CD14-positive monocyte (primary cell): ENCODE data around the gene MDFIC. TPM values are rescaled to one million over a fixed set of nuclear protein-coding genes. Genes with fewer than 3 reads are reported as not detected.

Experiments used
- DNase-seq, 3 donors: peaks; one replicate each; pipeline ENCODE4 v3.0.0-alpha.2; 2011 to 2022
- H2AFZ ChIP-seq: 2 replicates; pipeline ENCODE4 v1.6.0; 2012; ENCODE audit warnings: mild to moderate bottlenecking, low read depth, low read length, inconsistent platforms; ENCODE audit not compliant: insufficient read depth, poor library complexity, severe bottlenecking
- H3K27ac ChIP-seq, 2 donors: 1 replicate in 1 of 2; 2 replicates in 1 of 2; pipeline ENCODE4 v1.5.1; 2012 to 2013; ENCODE audit warnings: low read length in 2 of 2, control low read depth in 1 of 2, inconsistent platforms in 1 of 2, low read depth in 1 of 2, mild to moderate bottlenecking in 1 of 2
- H3K27me3 ChIP-seq, 2 donors: one replicate each; pipeline versions ENCODE4 v1.6.0 to v1.6.1; 2011 to 2013; ENCODE audit warnings: low read length in 2 of 2; ENCODE audit not compliant: control insufficient read depth in 2 of 2, insufficient read depth in 2 of 2
- H3K36me3 ChIP-seq, 2 donors: replicated peaks in 1 of 2; 1 replicate in 1 of 2; 2 replicates in 1 of 2; pipeline versions ENCODE4 v1.5.1 to v1.6.1; 2012 to 2013; ENCODE audit warnings: low read length in 2 of 2, control low read depth in 1 of 2, inconsistent platforms in 1 of 2, mild to moderate bottlenecking in 1 of 2; ENCODE audit not compliant: insufficient read depth in 2 of 2, control insufficient read depth in 1 of 2
- H3K4me1 ChIP-seq, 2 donors: 1 replicate in 1 of 2; 2 replicates in 1 of 2; pipeline versions ENCODE4 v1.5.1 to v1.6.1; 2012 to 2013; ENCODE audit warnings: low read length in 2 of 2, control low read depth in 1 of 2, inconsistent platforms in 1 of 2, mild to moderate bottlenecking in 1 of 2, moderate library complexity in 1 of 2; ENCODE audit not compliant: insufficient read depth in 2 of 2, control insufficient read depth in 1 of 2
- H3K4me2 ChIP-seq: replicated peaks from 2 replicates; pipeline ENCODE3; 2012; ENCODE audit warnings: low read length, moderate library complexity, mild to moderate bottlenecking; ENCODE audit not compliant: poor library complexity, severe bottlenecking; ENCODE audit errors: extremely low read depth
- H3K4me3 ChIP-seq, 3 experiments: fragments of 200-600 bp in 1 of 3; sonication (generic) in 1 of 3; replicated peaks in 1 of 3; 1 replicate in 2 of 3; 2 replicates in 1 of 3; pipeline ENCODE4 v1.5.1; 2011 to 2013; ENCODE audit warnings: low read length in 3 of 3, mild to moderate bottlenecking in 3 of 3, control low read depth in 2 of 3, low read depth in 2 of 3, inconsistent platforms in 1 of 3, moderate library complexity in 1 of 3
- H3K79me2 ChIP-seq: 2 replicates; pipeline ENCODE4 v1.6.0; 2012; ENCODE audit warnings: mild to moderate bottlenecking, control low read depth, inconsistent platforms, low read length, moderate library complexity; ENCODE audit not compliant: insufficient read depth
- H3K9ac ChIP-seq: 2 replicates; pipeline ENCODE4 v1.6.0; 2017; ENCODE audit warnings: low read length, mild to moderate bottlenecking; ENCODE audit not compliant: insufficient read depth, poor library complexity, severe bottlenecking
- H3K9me3 ChIP-seq, 2 donors: replicated peaks in 1 of 2; 1 replicate in 1 of 2; 2 replicates in 1 of 2; pipeline versions ENCODE4 v1.5.1 to v1.6.1; 2012 to 2013; ENCODE audit warnings: low read length in 2 of 2, control low read depth in 1 of 2; ENCODE audit not compliant: control insufficient read depth in 1 of 2, insufficient read depth in 1 of 2
- H4K20me1 ChIP-seq: 2 replicates; pipeline ENCODE4 v1.6.0; 2012; ENCODE audit warnings: mild to moderate bottlenecking, low read length, control low read depth, moderate library complexity; ENCODE audit not compliant: insufficient read depth
- H3K27ac Mint-ChIP-seq, 7 donors: one replicate each; pipeline ENCODE4 v1.8.0; 2020; ENCODE audit warnings: mild to moderate bottlenecking in 7 of 7, mixed read lengths in 7 of 7, moderate library complexity in 6 of 7, inconsistent platforms in 2 of 7
- H3K27me3 Mint-ChIP-seq, 3 donors: one replicate each; pipeline ENCODE4 v1.8.0; 2021 to 2022; ENCODE audit warnings: low read depth in 3 of 3, mild to moderate bottlenecking in 3 of 3, mixed read lengths in 3 of 3, moderate library complexity in 3 of 3, inconsistent platforms in 1 of 3
- H3K36me3 Mint-ChIP-seq, 2 donors: one replicate each; pipeline ENCODE4 v1.8.0; 2020; ENCODE audit warnings: mixed read lengths in 2 of 2, inconsistent platforms in 1 of 2, mild to moderate bottlenecking in 1 of 2
- H3K4me1 Mint-ChIP-seq: one replicate; pipeline ENCODE4 v1.8.0; 2020; ENCODE audit warnings: mild to moderate bottlenecking, mixed read lengths
- H3K4me3 Mint-ChIP-seq, 2 donors: one replicate each; pipeline ENCODE4 v1.8.0; 2020; ENCODE audit warnings: mild to moderate bottlenecking in 2 of 2, mixed read lengths in 2 of 2, moderate library complexity in 1 of 2
- H3K9me3 Mint-ChIP-seq, 7 donors: one replicate each; pipeline ENCODE4 v1.8.0; 2020 to 2022; ENCODE audit warnings: mixed read lengths in 7 of 7, mild to moderate bottlenecking in 6 of 7, moderate library complexity in 6 of 7, inconsistent platforms in 2 of 7
- WGBS: methylation state at CpG from one replicate; pipeline ENCODE4 v1.1.5; 2013; ENCODE audit warnings: missing lambda C conversion rate; ENCODE audit not compliant: insufficient coverage; 5-methylcytosine and 5-hydroxymethylcytosine counted together
- intact Hi-C, 2 donors: fragments of 100-400 bp; cut with micrococcal nuclease; formaldehyde crosslinking; loops; one replicate each; pipeline versions ENCODE4 v1.15.0 to v1.15.1; 2023
- polyA plus RNA-seq, 3 donors: library from polyadenylated mRNA; depleted of rRNA in 1 of 3; unstranded in 2 of 3; stranded (reverse) in 1 of 3; fragments of 300-500 nt in 2 of 3; fragments of >200 nt in 1 of 3; fragmentation: Illumina TruSeq in 2 of 3; gene quantifications; 1 replicate in 2 of 3; 2 replicates in 1 of 3; pipeline ENCODE4 v1.2.3, GENCODE V29; 2012 to 2021
- TF ChIP-seq, protein P1 (sequence below): fragments of 200-600 bp; IDR thresholded peaks from one replicate; pipeline ENCODE4 v1.8.0; 2022; ENCODE audit warnings: antibody characterized with exemption, mild to moderate bottlenecking

Gene MDFIC
- polyA plus RNA-seq, 3 donors = 13.0 to 30.0 (median 19.9) TPM

DNA sequence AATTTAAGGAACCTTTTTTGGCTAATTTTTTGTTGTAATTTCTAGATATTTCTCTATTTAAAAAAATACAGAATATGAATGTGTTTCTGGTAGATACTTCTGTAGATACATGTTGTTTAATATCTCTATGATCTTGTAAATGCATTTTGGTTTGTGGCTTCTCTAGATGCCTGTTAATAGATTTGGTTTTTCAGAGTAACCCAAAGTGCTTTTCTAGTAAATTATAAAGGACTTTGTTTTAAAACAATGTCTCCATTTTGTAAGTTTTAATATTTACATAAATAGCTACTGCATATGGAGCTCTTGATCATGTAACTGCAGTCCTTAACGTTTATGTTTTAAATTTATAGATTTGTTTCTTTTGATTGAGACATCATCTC, 88.5 kb downstream of the MDFIC start:
- H3K79me2 ChIP-seq = peaks cover 16% of the 10 kb centered on the region
- no peaks in the 10 kb centered on the region for H3K27me3 ChIP-seq
- TF ChIP-seq, protein P1, sequence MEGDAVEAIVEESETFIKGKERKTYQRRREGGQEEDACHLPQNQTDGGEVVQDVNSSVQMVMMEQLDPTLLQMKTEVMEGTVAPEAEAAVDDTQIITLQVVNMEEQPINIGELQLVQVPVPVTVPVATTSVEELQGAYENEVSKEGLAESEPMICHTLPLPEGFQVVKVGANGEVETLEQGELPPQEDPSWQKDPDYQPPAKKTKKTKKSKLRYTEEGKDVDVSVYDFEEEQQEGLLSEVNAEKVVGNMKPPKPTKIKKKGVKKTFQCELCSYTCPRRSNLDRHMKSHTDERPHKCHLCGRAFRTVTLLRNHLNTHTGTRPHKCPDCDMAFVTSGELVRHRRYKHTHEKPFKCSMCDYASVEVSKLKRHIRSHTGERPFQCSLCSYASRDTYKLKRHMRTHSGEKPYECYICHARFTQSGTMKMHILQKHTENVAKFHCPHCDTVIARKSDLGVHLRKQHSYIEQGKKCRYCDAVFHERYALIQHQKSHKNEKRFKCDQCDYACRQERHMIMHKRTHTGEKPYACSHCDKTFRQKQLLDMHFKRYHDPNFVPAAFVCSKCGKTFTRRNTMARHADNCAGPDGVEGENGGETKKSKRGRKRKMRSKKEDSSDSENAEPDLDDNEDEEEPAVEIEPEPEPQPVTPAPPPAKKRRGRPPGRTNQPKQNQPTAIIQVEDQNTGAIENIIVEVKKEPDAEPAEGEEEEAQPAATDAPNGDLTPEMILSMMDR = no peak
- H3K9me3 ChIP-seq = no peaks in the 10 kb centered on the region
- no CpG with 5 or more reads among the region's 1 CpG for WGBS
- H4K20me1 ChIP-seq = no peaks in the 10 kb centered on the region
- H3K9ac ChIP-seq = no peak overlapping the region
- Mint-ChIP-seq H3K27ac (no peak overlapping the region), H3K27me3 (no peaks in the 10 kb centered on the region), H3K4me3 (no peak overlapping the region), H3K9me3 (no peaks in the 10 kb centered on the region), H3K4me1 (peaks cover 26% of the 10 kb centered on the region), H3K36me3 (peaks cover 32 to 40% of the 10 kb centered on the region in 2 donors)
- intact Hi-C loops = no loop called here
- H2AFZ ChIP-seq = no peak overlapping the region
- H3K4me2 ChIP-seq = no peak overlapping the region
- peaks cover 9 to 25% of the 10 kb centered on the region in 2 donors for H3K4me1 ChIP-seq
- no peak for DNase-seq
- peak overlapping the region in 1 of 2 donors; percentile 52 for H3K27ac ChIP-seq
- H3K36me3 ChIP-seq = peaks cover 6 to 27% of the 10 kb centered on the region in 2 donors
- H3K4me3 ChIP-seq = no peak overlapping the region

DNA sequence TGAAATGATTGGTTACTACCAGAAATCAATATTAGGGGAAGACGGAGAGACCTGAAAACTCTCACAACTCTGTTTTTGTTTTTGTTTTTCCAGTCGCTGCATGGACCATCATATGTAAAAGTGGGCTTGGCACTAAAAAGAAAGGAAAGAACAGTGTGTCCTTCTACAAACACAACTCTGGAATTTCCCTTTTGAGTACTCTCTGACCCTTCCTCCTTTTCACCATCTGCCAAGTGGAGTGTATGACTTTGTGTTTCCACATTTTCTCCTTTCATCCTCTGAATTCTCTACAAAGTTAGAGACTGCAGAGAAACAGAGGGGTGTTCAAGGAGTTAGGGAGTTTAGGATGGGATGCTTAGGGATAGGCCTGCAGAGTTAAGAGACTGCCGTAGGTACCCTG, 92.0 kb downstream of the MDFIC start:
- TF ChIP-seq, protein P1 = no peak
- no peaks in the 10 kb centered on the region for H4K20me1 ChIP-seq
- H3K27ac Mint-ChIP-seq = peak overlapping the region in 1 of 7 donors; percentile 37
- intact Hi-C loops = no loop called here
- H3K4me2 ChIP-seq = no peak overlapping the region
- DNase-seq = peak in 1 of 3 donors; percentile 11
- no peak overlapping the region for H2AFZ ChIP-seq
- H3K36me3 Mint-ChIP-seq = peaks cover 33 to 37% of the 10 kb centered on the region in 2 donors
- peak overlapping the region in 1 of 2 donors; percentile 24 for H3K27ac ChIP-seq
- peaks cover 0 to 3% (median 0%) of the 10 kb centered on the region in 3 donors for H3K27me3 Mint-ChIP-seq
- H3K9me3 ChIP-seq = no peaks in the 10 kb centered on the region
- no peak overlapping the region for H3K4me3 Mint-ChIP-seq
- peaks cover 16% of the 10 kb centered on the region for H3K79me2 ChIP-seq
- H3K9me3 Mint-ChIP-seq = no peaks in the 10 kb centered on the region
- H3K4me1 Mint-ChIP-seq = peaks cover 19% of the 10 kb centered on the region
- H3K36me3 ChIP-seq = peaks cover 14 to 37% of the 10 kb centered on the region in 2 donors
- H3K4me3 ChIP-seq = no peak overlapping the region
- WGBS = no CpG with 5 or more reads among the region's 3 CpGs
- H3K4me1 ChIP-seq = peaks cover 9 to 21% of the 10 kb centered on the region in 2 donors
- H3K9ac ChIP-seq = no peak overlapping the region
- no peaks in the 10 kb centered on the region for H3K27me3 ChIP-seq
